Measurements from ENCODE around the gene HM13.
"Not testable (repeated sequence)": the region's sequence is repeated elsewhere in the genome, so short reads cannot be mapped to it uniquely, and the experiment has no call there.

HM13 gene

GRCh38 chr20:31594002-31594557 lies 79.8 kb downstream of the HM13 start:
- DNase-seq: no peak

DNA sequence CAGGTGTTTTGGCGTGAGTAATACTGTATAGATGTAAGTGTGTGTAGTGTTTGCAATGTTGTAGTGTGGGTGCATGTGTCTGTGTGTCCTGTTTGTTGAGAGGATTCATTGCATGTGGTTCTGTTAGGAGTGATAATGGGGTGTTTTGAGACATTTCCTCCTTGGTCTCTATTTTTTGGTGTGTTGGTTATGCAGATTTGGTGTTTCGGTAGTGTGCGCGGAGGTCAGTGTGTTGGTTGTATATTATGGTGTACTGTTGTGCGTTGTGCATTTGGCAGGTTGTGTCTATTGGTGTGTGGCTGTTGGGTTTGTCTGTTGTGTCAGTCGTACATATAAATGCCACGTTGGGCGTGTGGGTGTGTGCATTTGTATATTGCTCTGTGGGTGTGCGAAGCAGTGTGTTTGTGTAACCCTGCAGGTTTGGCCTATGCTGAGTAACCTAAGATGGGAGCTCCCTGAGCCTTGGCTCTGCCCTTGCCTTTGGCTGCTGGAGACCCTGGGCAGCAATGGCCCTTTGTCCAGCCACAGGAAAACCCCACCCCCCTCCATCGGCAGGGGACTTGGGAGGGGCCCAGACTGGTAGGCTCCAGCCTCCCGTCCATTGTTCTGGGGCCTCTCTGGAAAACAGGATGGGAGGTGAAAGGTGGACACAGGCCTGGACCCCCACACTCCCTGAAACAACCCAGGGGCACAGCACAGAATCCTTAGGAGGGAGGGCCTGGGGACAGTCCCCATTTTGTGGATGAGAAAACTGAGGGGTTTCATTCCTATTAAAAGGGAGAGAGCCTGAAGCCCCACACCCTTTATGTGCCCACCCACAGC lies 80.5 kb downstream of the HM13 start:
- no peak for DNase-seq

DNA sequence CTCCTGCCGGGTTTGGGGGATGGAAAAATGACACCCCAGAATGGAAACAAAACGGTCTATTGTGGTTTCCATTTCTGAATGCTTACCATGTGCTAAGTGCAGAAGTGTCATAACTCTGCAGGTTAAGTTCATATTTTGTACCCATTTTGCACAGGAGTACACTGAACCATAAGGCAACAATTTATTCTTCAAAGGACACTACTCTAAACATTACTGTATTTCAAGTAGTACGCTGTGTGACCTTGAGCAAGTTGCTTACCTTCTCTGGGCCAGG lies 81.1 kb downstream of the HM13 start:
- no peak for DNase-seq

GRCh38 chr20:31595654-31596411 lies 81.6 kb downstream of the HM13 start:
- DNase-seq: no peak

DNA sequence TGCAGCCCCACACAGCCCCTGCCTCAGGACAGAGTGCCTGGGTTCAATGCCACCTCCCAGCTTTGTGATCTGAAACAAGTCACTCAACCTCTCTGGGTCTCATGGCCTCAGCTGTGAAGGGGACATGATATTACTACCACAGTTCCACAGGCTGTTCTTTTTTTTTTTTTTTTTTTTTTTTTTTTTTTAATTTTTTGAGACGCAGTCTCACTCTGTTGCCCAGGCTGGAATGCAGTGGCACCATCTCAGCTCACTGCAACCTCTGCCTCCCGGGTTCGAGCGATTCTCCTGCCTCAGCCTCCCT lies 82.1 kb downstream of the HM13 start:
- not testable (repeated sequence) for DNase-seq

DNA sequence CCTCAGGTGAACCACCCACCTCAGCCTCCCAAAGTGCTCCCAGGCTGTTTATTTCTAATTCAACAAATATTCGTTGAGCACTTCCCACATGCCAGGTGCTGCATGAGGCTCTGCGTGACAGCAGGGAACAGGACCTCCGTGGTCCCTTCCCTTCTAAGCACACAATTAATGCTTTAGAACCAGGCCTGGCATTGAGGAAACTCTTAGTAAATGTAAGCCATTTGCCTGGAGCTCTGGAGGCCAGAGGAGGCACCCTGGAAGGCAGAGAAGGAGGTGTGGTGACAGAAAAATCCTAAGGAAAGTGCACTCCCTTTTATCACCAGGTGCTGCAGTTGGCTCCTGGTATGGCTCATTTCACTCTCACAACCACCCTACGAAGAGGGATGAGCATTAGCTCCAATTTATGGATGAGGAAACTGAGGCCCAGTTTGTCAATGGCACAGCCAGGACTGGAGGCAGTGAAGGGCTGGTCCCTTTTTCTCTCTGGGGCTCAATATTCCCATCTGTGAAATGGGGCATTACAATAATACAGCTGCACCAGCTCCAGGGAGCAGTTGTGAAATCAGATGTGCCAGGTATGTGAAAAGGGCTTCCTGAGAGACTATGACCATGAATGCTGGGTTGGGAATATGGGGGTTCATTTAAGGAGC lies 82.7 kb downstream of the HM13 start:
- DNase-seq: no peak

DNA sequence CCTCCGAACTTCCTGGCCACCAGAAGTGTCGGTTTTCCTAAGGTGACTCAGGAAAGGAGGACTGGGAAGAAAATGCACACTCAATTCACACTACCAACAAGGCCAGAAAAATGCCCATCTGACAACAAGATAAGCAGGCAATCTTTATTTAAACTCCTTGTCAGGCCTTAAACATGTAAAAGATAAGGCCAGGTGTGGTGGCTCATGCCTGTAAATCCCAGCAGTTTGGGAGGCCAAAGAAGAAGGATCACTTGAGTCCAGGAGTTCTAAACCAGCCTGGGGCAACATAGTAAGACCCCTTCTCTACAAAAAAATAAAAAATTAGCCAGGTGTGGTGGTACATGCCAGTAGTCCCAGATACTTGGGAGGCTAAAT lies 83.2 kb downstream of the HM13 start:
- no peak for DNase-seq

DNA sequence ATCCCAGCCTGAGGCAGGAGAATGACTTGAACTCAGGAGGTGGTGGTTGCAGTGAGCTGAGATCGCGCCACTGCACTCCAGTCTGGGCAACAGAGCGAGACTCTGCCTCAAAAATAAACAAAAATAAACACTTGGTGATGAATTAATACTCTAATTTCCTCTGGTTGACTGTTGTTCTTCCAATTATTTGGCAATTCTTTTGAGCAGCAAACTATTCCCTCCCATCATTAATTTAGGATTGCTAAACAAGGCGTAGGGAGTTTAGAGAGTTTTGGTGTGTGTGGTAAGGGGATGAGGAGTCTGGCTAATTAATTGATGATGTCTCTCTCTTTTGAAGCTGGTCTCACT lies 88.2 kb downstream of the HM13 start:
- DNase-seq: no peak

DNA sequence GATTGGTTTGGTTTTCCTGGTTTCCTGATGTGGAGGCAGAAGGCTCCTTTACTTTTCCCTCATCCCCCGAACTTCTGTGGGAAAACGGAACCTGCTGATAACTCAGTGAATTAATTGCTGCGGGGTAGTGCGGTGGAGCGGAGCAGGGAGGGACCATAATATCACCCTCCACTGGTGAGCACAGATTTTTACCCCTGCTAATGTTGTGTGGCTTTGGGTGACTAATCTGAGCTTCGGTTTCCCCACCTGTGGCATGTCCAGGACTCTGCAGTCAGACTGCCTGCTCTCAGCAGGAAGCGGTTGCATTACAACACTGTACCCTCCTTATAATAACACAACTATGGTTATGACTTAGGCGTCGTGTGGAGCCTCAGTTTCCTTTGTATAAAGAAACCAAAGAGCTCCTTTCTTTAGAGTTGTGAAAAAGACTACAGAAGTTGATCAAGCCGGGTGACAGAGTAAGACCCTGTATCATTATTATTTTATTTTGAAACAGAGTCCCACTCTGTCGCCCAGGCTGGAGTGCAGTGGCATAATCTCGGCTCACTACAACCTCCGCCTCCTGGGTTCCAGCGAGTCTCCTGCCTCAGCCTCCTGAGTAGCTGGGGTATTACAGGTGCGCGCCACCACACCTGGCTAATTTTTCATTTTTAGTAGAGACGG lies 88.7 kb downstream of the HM13 start:
- DNase-seq: no peak

- peak; percentile 99 for DNase-seq
Observed at GRCh38 chr20:31603822-31604566, 89.8 kb downstream of the HM13 start.

DNA sequence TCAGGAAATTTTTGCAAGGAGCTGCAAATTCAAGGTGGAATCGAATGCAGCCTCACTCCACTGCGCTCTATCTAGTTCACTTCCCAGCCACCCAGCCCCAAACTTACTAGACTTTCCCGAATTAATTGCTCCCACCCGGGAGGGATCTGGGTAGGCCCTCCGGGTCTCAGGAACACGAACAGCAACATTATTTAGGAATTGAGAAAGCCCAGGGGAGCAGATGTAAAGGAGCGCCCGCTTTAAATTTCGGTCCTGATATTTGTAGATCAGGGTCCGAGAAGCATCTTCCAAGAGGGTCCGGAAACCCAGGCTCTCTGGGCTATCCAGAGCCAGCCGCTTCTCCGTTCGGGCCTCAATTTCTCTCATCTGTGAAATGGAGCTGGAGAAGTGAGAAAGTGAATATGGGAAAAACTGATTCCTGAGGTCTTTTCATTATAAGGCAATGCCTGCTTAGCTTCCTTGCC lies 90.4 kb downstream of the HM13 start:
- DNase-seq: peak; percentile 61

GRCh38 chr20:31605031-31605901 lies 91.0 kb downstream of the HM13 start, which contains the start of gene ID1:
ID1 (plus strand) TSS chr20:31605289; CDS start chr20:31605388, 99 bp downstream.
- peak; percentile 98 for DNase-seq

GRCh38 chr20:31605902-31606803 lies 91.9 kb downstream of the HM13 start:
- DNase-seq: peak; percentile 27

- DNase-seq: peak; percentile 80
Observed at GRCh38 chr20:31606804-31607639, 92.8 kb downstream of the HM13 start.

- no peak for DNase-seq
Observed at GRCh38 chr20:31607640-31608250, 93.5 kb downstream of the HM13 start.

DNA sequence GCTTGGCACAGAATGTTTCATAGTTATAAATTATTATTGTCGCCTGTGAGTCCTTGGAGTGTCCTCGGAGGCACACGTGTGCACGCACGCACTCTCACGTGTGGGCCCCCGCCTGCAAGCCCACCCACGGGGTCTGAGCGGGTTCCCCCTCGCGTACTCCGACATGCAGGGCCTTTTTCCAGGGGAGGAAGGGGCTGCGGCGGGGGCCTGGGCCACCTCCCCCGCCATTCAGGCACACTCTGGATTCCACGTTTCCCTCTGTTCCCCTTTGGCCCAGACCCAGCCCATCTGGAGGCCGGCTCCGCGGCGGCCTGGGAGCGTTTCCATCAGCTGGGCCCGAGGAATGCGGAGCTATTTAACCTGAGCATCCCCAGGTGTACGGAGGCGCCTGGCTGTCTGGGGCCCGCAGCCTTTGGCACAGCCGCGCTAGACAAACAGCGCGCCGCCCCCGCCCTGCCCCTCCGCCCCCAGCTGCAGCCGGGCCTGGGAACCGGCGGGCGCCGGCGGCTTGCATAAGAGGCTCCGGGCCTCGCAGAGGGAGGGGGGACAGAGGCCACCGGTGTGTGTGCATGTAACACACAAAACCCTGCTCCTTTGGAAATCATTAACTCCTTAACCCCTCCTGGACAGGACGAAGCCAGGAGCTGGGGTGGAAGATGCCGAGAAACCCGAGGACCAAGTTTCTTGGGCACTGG lies 94.2 kb downstream of the HM13 start:
- peak; percentile 98 for DNase-seq

GRCh38 chr20:31612271-31612640 lies 98.0 kb downstream of the HM13 start:
- DNase-seq: not testable (repeated sequence)

- DNase-seq: no peak
Observed at GRCh38 chr20:31615416-31615815, 101.2 kb downstream of the HM13 start.

Measured in NCI-H1105 (cell line).